SK-N-SH (cell line): ENCODE data around the gene NMS.

Experiments used
- TF ChIP-seq, protein P1 (sequence below): IDR thresholded peaks from 2 replicates; pipeline ENCODE4 v1.6.1; 2012; ENCODE audit warnings: mild to moderate bottlenecking, low read depth, low read length, moderate library complexity
- TF ChIP-seq, protein P2 (sequence below): fragments of 200-600 bp; sonication (generic); IDR thresholded peaks from 2 replicates; pipeline ENCODE4 v1.6.1; 2017; ENCODE audit warnings: antibody characterized with exemption, mild to moderate bottlenecking, moderate library complexity
- TF ChIP-seq, protein P3 (sequence below): IDR thresholded peaks from 2 replicates; pipeline ENCODE4; 2012

DNA sequence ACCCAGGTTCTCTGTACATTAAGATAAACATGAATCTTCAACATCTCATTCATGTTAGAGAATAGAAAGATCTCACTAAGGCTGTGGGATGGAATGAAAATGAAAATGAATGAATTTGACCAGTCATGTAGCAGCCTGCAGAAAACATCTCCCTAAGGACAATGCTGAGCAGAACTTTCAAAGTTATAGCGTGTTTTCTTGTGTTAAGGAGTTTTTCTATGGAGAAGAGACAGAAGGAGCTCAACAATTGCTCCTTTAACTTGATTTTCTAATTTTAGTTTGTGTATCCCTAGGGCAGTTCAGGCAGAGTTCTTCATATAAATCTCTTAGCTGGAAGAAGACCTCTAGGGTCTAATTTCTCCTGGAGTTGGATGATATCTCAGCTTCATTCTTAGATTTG, 47.3 kb downstream of the NMS start:
- TF ChIP-seq, protein P1, sequence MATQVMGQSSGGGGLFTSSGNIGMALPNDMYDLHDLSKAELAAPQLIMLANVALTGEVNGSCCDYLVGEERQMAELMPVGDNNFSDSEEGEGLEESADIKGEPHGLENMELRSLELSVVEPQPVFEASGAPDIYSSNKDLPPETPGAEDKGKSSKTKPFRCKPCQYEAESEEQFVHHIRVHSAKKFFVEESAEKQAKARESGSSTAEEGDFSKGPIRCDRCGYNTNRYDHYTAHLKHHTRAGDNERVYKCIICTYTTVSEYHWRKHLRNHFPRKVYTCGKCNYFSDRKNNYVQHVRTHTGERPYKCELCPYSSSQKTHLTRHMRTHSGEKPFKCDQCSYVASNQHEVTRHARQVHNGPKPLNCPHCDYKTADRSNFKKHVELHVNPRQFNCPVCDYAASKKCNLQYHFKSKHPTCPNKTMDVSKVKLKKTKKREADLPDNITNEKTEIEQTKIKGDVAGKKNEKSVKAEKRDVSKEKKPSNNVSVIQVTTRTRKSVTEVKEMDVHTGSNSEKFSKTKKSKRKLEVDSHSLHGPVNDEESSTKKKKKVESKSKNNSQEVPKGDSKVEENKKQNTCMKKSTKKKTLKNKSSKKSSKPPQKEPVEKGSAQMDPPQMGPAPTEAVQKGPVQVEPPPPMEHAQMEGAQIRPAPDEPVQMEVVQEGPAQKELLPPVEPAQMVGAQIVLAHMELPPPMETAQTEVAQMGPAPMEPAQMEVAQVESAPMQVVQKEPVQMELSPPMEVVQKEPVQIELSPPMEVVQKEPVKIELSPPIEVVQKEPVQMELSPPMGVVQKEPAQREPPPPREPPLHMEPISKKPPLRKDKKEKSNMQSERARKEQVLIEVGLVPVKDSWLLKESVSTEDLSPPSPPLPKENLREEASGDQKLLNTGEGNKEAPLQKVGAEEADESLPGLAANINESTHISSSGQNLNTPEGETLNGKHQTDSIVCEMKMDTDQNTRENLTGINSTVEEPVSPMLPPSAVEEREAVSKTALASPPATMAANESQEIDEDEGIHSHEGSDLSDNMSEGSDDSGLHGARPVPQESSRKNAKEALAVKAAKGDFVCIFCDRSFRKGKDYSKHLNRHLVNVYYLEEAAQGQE, result no peak
- TF ChIP-seq, protein P2, sequence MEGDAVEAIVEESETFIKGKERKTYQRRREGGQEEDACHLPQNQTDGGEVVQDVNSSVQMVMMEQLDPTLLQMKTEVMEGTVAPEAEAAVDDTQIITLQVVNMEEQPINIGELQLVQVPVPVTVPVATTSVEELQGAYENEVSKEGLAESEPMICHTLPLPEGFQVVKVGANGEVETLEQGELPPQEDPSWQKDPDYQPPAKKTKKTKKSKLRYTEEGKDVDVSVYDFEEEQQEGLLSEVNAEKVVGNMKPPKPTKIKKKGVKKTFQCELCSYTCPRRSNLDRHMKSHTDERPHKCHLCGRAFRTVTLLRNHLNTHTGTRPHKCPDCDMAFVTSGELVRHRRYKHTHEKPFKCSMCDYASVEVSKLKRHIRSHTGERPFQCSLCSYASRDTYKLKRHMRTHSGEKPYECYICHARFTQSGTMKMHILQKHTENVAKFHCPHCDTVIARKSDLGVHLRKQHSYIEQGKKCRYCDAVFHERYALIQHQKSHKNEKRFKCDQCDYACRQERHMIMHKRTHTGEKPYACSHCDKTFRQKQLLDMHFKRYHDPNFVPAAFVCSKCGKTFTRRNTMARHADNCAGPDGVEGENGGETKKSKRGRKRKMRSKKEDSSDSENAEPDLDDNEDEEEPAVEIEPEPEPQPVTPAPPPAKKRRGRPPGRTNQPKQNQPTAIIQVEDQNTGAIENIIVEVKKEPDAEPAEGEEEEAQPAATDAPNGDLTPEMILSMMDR, result no peak
- TF ChIP-seq, protein P3, sequence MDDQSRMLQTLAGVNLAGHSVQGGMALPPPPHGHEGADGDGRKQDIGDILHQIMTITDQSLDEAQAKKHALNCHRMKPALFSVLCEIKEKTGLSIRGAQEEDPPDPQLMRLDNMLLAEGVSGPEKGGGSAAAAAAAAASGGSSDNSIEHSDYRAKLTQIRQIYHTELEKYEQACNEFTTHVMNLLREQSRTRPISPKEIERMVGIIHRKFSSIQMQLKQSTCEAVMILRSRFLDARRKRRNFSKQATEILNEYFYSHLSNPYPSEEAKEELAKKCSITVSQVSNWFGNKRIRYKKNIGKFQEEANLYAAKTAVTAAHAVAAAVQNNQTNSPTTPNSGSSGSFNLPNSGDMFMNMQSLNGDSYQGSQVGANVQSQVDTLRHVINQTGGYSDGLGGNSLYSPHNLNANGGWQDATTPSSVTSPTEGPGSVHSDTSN, result no peak
